ENCODE results near the gene PDCD6IP. TPM values are rescaled to one million over a fixed set of nuclear protein-coding genes. Genes with fewer than 3 reads are reported as not detected.

PDCD6IP gene
- total and polyA plus RNA-seq, 2 of the 13 experiments (the other 11 are each of a cell fraction or from before 2014, with no cell fraction given), result 62.5 to 85.6 TPM

DNA sequence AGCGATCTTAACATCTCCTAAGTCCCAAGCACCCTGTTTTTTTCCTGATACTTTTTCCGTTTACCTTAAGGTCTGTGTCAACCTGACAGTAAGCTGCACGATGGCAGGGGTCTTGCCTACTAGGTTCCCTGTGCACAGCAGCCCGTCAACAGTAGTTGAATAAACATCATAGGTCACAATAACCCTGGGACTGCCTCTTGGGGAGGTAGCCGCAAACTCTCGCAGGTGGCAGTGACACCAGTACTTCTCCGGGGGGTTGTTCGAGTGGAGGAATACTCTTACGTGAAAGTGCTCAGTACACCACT lies 365 bp upstream of the PDCD6IP start (continued):
- no peak for TF ChIP-seq ZNF207 (IDR thresholded peaks at IDR 0.05; ENCODE audit: borderline replicate concordance)
- TF ChIP-seq KDM2A (CRISPR knock-in tag; IDR thresholded peaks at IDR 0.05; ENCODE audit: borderline replicate concordance, low read depth), result no peak
- TF ChIP-seq, protein P1, sequence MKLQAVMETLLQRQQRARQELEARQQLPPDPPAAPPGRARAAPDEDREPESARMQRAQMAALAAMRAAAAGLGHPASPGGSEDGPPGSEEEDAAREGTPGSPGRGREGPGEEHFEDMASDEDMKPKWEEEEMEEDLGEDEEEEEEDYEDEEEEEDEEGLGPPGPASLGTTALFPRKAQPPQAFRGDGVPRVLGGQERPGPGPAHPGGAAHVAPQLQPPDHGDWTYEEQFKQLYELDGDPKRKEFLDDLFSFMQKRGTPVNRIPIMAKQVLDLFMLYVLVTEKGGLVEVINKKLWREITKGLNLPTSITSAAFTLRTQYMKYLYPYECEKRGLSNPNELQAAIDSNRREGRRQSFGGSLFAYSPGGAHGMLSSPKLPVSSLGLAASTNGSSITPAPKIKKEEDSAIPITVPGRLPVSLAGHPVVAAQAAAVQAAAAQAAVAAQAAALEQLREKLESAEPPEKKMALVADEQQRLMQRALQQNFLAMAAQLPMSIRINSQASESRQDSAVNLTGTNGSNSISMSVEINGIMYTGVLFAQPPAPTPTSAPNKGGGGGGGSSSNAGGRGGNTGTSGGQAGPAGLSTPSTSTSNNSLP (IDR thresholded peaks at IDR 0.05; ENCODE audit: low read depth, low read length), result no peak
- no peak for TF ChIP-seq ESRRA (CRISPR knock-in tag; IDR thresholded peaks at IDR 0.05; ENCODE audit: low read depth)
- no peak for TF ChIP-seq ZNF574 (CRISPR knock-in tag; IDR thresholded peaks at IDR 0.05)
- no peak for TF ChIP-seq ZNF816 (CRISPR knock-in tag; IDR thresholded peaks at IDR 0.05; ENCODE audit: borderline replicate concordance)
- TF ChIP-seq, protein P2, sequence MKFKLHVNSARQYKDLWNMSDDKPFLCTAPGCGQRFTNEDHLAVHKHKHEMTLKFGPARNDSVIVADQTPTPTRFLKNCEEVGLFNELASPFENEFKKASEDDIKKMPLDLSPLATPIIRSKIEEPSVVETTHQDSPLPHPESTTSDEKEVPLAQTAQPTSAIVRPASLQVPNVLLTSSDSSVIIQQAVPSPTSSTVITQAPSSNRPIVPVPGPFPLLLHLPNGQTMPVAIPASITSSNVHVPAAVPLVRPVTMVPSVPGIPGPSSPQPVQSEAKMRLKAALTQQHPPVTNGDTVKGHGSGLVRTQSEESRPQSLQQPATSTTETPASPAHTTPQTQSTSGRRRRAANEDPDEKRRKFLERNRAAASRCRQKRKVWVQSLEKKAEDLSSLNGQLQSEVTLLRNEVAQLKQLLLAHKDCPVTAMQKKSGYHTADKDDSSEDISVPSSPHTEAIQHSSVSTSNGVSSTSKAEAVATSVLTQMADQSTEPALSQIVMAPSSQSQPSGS (CRISPR knock-in tag; IDR thresholded peaks at IDR 0.05), result no peak; the same call in 1 of the 2 replicates
- no peak for TF ChIP-seq TCF7L2 (IDR thresholded peaks at IDR 0.05; ENCODE audit: low read depth, low read length)
- TF ChIP-seq, protein P3, sequence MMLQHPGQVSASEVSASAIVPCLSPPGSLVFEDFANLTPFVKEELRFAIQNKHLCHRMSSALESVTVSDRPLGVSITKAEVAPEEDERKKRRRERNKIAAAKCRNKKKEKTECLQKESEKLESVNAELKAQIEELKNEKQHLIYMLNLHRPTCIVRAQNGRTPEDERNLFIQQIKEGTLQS (CRISPR knock-in tag; IDR thresholded peaks at IDR 0.05), result no peak
- no peak for TF ChIP-seq IRX3 (CRISPR knock-in tag; IDR thresholded peaks at IDR 0.05; ENCODE audit: borderline replicate concordance, low read depth)
- no peak for TF ChIP-seq ZNF124 (CRISPR knock-in tag; IDR thresholded peaks at IDR 0.05)
- TF ChIP-seq THAP7 (CRISPR knock-in tag; IDR thresholded peaks at IDR 0.05), result no peak
